Activated T-cell treated with anti-CD3 and anti-CD28 coated beads for 1 hour (primary cell): ENCODE results near the gene ANXA8L1.
"Not testable (repeated sequence)": the region's sequence is repeated elsewhere in the genome, so short reads cannot be mapped to it uniquely, and the experiment has no call there.

Experiments
- DNase-seq: peaks from one replicate; pipeline ENCODE4 v3.0.0-alpha.2; 2020; ENCODE audit warnings: low read depth

Gene ANXA8L1

GRCh38 chr10:46398212-46398886 is 22.8 kb downstream of the ANXA8L1 start:
- DNase-seq = not testable (repeated sequence)

GRCh38 chr10:46409556-46409955 is 34.0 kb downstream of the ANXA8L1 start:
- not testable (repeated sequence) for DNase-seq

GRCh38 chr10:46411123-46411522 is 35.5 kb downstream of the ANXA8L1 start:
- DNase-seq = not testable (repeated sequence)

GRCh38 chr10:46412665-46413064 is 37.1 kb downstream of the ANXA8L1 start:
- DNase-seq = not testable (repeated sequence)

- not testable (repeated sequence) for DNase-seq
Measured at GRCh38 chr10:46415291-46415690, 39.7 kb downstream of the ANXA8L1 start.

- DNase-seq = not testable (repeated sequence)
Measured at GRCh38 chr10:46418283-46418682, 42.7 kb downstream of the ANXA8L1 start.

GRCh38 chr10:46419570-46420379 is 44.2 kb downstream of the ANXA8L1 start:
- not testable (repeated sequence) for DNase-seq

GRCh38 chr10:46423550-46423949 is 48.0 kb downstream of the ANXA8L1 start:
- DNase-seq = not testable (repeated sequence)

GRCh38 chr10:46440942-46441341 is 65.4 kb downstream of the ANXA8L1 start:
- not testable (repeated sequence) for DNase-seq
